Adrenal gland (tissue), 12 donors: ENCODE measurements around the gene TCTN3. TPM values are rescaled to one million over a fixed set of nuclear protein-coding genes. Genes with fewer than 3 reads are reported as not detected.

ENCODE experiments used
- DNase-seq, 7 donors: peaks; one replicate each; pipeline ENCODE4 v3.0.0-alpha.2; 2019 to 2020
- H3K27ac ChIP-seq, 5 donors: fragments of 200-600 bp; sonication (generic) in 4 of 5; 1 replicate in 3 of 5; 2 replicates in 2 of 5; pipeline versions ENCODE4 v1.5.1 to v1.8.0; 2016 to 2020; ENCODE audit warnings: mild to moderate bottlenecking in 1 of 5
- H3K27me3 ChIP-seq: fragments of 200-600 bp; 2 replicates; pipeline ENCODE4 v1.8.0; 2021
- H3K36me3 ChIP-seq, 2 donors: fragments of 200-600 bp; replicated peaks in 1 of 2; 1 replicate in 1 of 2; 2 replicates in 1 of 2; pipeline versions ENCODE4 v1.5.1 to v1.8.0; 2018 to 2022
- H3K4me1 ChIP-seq, 2 donors: fragments of 200-600 bp; replicated peaks in 1 of 2; 1 replicate in 1 of 2; 2 replicates in 1 of 2; pipeline versions ENCODE4 v1.5.1 to v1.8.0; 2018 to 2021
- H3K4me3 ChIP-seq, 4 donors: fragments of 200-600 bp; sonication (generic) in 3 of 4; one replicate each; pipeline ENCODE4 v1.5.1; 2016 to 2018
- H3K9me3 ChIP-seq, 3 donors: fragments of 200-600 bp; sonication (generic) in 1 of 3; replicated peaks in 1 of 3; 1 replicate in 2 of 3; 2 replicates in 1 of 3; pipeline versions ENCODE4 v1.5.1 to v1.8.0; 2016 to 2021
- POLR2A ChIP-seq, 2 donors: fragments of 450-650 bp; IDR thresholded peaks; one replicate each; pipeline ENCODE4 v1.6.1; 2017; ENCODE audit warnings: antibody characterized with exemption in 2 of 2, mild to moderate bottlenecking in 2 of 2, moderate library complexity in 1 of 2
- WGBS, 4 donors: extraction: QIAGEN DNeasy Blood & Tissue Kit in 2 of 4; methylation state at CpG; one replicate each; pipeline versions ENCODE4 v1.1.5 to v1.1.7; 2013 to 2017; 5-methylcytosine and 5-hydroxymethylcytosine counted together
- intact Hi-C, 2 donors: fragments of 100-400 bp; cut with DNase I; formaldehyde crosslinking; loops; one replicate each; pipeline versions ENCODE4 v1.14.1 to v1.15.0; 2022 to 2023
- polyA plus RNA-seq, 3 donors: library from polyadenylated mRNA; stranded (reverse); fragments of 200-250 nt in 2 of 3; fragments of 350-450 nt in 1 of 3; fragmentation: Illumina TruSeq in 1 of 3; extraction: RNeasy Lipid Tissue Mini Kit (QIAGEN cat#74804) in 1 of 3; gene quantifications; one replicate each; pipeline ENCODE4 v1.2.3, GENCODE V29; 2013 to 2014
- total RNA-seq, 9 donors: library from RNA; depleted of rRNA in 4 of 9; stranded (reverse); fragments of >200 nt in 4 of 9; fragments of 120-200 nt in 1 of 9; fragmentation: NEBNext Ultra II Directional in 1 of 9; extraction: Animal tissue kit (Norgen Biotek cat#: 25700) in 1 of 9; gene quantifications; one replicate each; pipeline versions ENCODE4 v1.1.0 to v1.2.4, GENCODE V29; 2013 to 2023
- TF ChIP-seq, protein P1 (sequence below), 6 experiments: fragments of 450-650 bp in 4 of 6; fragments of 200-600 bp in 2 of 6; sonication (generic) in 1 of 6; IDR thresholded peaks; 1 replicate in 5 of 6; 2 replicates in 1 of 6; pipeline versions ENCODE4 v1.5.1 to v1.8.0; 2016 to 2021; ENCODE audit warnings: antibody characterized with exemption in 6 of 6, mild to moderate bottlenecking in 2 of 6, moderate library complexity in 1 of 6
- donor health status: healthy with polysubstance abuse.
- donor health status: Bipolar disorder and iron deficiency.
- donor health status: DM: yes; HTN: yes; CAD: no.
- donor health status: DM: no; HTN: no; CAD: no.
- donor health status: DM: no; HTN: no; CAD: no.
- donor health status: DM: yes; HTN: yes; CAD: no.

The TCTN3 gene
- total and polyA plus RNA-seq, 12 donors, result 14.2 to 72.3 (median 43.6) TPM

DNA sequence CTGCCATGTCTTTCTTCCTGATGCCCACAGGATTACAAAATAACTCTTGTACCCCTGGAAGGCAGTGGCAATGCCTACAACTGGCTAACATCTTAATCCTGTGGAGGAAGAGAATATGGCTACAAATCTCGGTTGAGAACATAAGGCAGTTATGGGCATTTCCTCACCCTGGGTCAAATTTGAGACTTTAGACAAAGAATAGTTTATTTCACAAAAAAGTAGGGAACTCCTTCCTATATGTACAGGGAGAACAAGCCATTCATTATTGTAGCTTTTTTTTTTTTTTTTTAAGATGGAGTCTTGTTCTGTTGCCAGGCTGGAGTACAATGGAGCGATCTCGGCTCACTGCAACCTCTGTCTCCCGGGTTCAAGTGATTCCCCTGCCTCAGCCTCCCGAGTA lies 39.8 kb downstream of the TCTN3 start:
- Histone ChIP-seq H3K27ac (no peak overlapping the region), H3K9me3 (no peaks in the 10 kb centered on the region), H3K27me3 (no peaks in the 10 kb centered on the region), H3K36me3 (peaks cover 0 to 8% of the 10 kb centered on the region in 2 donors), H3K4me3 (no peak overlapping the region), H3K4me1 (peaks cover 4 to 8% of the 10 kb centered on the region in 2 donors)
- 86 to 96% (median 92%) methylated on average over 5 of the region's 5 CpGs for WGBS, 4 donors
- intact Hi-C loops, result no loop called here
- DNase-seq, result no peak
- TF ChIP-seq POLR2A (IDR thresholded peaks at IDR 0.05), result no peak
- TF ChIP-seq, protein P1, sequence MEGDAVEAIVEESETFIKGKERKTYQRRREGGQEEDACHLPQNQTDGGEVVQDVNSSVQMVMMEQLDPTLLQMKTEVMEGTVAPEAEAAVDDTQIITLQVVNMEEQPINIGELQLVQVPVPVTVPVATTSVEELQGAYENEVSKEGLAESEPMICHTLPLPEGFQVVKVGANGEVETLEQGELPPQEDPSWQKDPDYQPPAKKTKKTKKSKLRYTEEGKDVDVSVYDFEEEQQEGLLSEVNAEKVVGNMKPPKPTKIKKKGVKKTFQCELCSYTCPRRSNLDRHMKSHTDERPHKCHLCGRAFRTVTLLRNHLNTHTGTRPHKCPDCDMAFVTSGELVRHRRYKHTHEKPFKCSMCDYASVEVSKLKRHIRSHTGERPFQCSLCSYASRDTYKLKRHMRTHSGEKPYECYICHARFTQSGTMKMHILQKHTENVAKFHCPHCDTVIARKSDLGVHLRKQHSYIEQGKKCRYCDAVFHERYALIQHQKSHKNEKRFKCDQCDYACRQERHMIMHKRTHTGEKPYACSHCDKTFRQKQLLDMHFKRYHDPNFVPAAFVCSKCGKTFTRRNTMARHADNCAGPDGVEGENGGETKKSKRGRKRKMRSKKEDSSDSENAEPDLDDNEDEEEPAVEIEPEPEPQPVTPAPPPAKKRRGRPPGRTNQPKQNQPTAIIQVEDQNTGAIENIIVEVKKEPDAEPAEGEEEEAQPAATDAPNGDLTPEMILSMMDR (IDR thresholded peaks at IDR 0.05), result no peak

DNA sequence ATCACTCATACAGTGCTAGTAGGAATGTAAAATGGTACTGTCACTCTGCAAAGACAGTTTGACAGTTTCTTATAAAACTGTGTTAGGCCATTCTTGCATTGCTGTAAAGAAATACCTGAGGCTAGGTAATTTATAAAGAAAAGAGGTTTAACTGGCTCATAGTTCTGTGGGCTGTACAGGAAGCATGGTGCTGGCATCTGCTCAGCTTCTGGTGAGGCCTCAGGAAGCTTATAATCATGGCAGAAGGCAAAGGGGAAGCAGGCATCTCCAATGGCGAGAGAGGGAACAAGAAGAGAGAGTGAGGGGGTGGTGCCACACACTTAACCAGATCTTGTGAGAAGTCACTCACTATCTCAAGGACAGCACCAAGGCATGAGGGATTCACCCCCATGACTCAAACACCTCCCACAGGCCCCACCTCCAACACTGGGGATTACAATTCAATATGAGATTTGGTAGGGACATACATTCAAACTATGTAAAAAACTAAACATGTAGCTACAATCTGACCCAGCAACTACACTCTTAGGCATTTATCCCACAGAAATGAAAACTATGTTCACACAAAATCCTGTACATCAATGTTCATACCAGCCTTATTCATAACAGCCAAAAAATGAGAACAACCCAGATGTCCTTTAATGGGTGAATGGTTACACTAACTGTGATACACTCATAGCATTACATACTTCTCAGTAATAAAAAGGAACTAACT lies 42.2 kb downstream of the TCTN3 start:
- no peak for DNase-seq
- peaks cover 0 to 8% of the 10 kb centered on the region in 2 donors for H3K4me1 ChIP-seq
- no peaks in the 10 kb centered on the region for H3K27me3 ChIP-seq
- H3K27ac ChIP-seq, result no peak overlapping the region
- no peaks in the 10 kb centered on the region for H3K9me3 ChIP-seq
- H3K36me3 ChIP-seq, result peaks cover 0 to 8% of the 10 kb centered on the region in 2 donors
- WGBS, 4 donors, result 85 to 95% (median 93%) methylated on average over 1 of the region's 1 CpG
- intact Hi-C loops, result no loop called here
- H3K4me3 ChIP-seq, result no peak overlapping the region
- TF ChIP-seq, protein P1 (IDR thresholded peaks at IDR 0.05), result no peak
- no peak for TF ChIP-seq POLR2A (IDR thresholded peaks at IDR 0.05)

DNA sequence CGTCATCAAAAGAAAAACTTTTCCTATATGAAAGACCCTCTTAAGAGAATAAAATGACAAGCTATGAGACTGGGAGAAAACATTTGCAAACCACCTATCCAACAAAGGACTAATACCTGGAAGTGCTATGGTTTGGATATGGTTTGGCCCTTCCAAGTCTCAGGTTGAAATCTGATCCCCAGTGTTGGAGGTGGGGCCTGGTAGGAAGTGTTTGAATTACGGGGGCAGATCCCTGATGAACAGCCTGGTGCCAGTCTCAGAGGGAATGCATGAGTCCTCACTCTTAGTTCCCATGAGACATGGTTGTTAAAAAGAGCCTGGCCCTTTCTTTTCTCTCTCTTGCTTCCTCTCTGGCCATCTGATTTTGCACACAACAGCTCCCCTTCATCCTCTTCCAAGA lies 43.5 kb downstream of the TCTN3 start:
- Histone ChIP-seq H3K27me3 (no peaks in the 10 kb centered on the region), H3K4me1 (peaks cover 0 to under 1% of the 10 kb centered on the region in 2 donors), H3K36me3 (peaks cover 0 to 8% of the 10 kb centered on the region in 2 donors), H3K9me3 (no peaks in the 10 kb centered on the region), H3K4me3 (no peak overlapping the region), H3K27ac (no peak overlapping the region)
- no peak for DNase-seq
- WGBS, 4 donors, result 65 to 93% (median 89%) methylated on average over 2 of the region's 2 CpGs
- TF ChIP-seq, protein P1 (IDR thresholded peaks at IDR 0.05), result no peak
- TF ChIP-seq POLR2A (IDR thresholded peaks at IDR 0.05), result no peak
- intact Hi-C loops, result no loop called here

DNA sequence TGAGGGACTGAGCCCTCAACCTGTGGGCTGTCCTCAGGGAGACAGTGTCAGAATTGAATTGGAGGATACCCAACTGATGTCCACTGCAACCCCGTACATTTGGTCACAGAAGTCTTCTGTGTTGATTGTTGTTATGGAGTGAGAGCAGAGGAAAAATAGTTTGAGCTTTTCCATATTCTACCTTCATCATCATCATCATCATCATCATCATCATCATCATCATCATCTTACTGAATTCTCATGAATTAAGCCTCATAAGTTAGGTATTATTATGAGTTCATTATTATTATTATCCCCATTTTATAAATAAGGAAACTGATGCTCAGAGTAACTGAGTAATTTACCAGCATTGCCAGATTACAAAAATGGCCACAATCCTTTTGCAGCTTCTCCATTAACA lies 45.6 kb downstream of the TCTN3 start:
- intact Hi-C loops, result no loop called here
- no peaks in the 10 kb centered on the region for H3K9me3 ChIP-seq
- H3K27me3 ChIP-seq, result no peaks in the 10 kb centered on the region
- no peak overlapping the region for H3K4me3 ChIP-seq
- no peak for TF ChIP-seq POLR2A (IDR thresholded peaks at IDR 0.05)
- peaks cover 0 to 8% of the 10 kb centered on the region in 2 donors for H3K36me3 ChIP-seq
- H3K4me1 ChIP-seq, result no peaks in the 10 kb centered on the region
- 85 to 92% (median 88%) methylated on average over 1 of the region's 1 CpG for WGBS, 4 donors
- H3K27ac ChIP-seq, result no peak overlapping the region
- no peak for DNase-seq

GRCh38 chr10:95646160-95646559 lies 47.6 kb downstream of the TCTN3 start:
- H3K27me3 ChIP-seq, result no peaks in the 10 kb centered on the region
- no peak for DNase-seq
- TF ChIP-seq, protein P1 (IDR thresholded peaks at IDR 0.05), result no peak
- TF ChIP-seq POLR2A (IDR thresholded peaks at IDR 0.05), result no peak
- intact Hi-C loops, result no loop called here
- peaks cover 0 to 15% of the 10 kb centered on the region in 2 donors for H3K36me3 ChIP-seq
- no peaks in the 10 kb centered on the region for H3K9me3 ChIP-seq
- H3K4me1 ChIP-seq, result no peaks in the 10 kb centered on the region
- H3K27ac ChIP-seq, result no peak overlapping the region
- WGBS, 4 donors, result 94 to 100% (median 100%) methylated on average over 1 of the region's 1 CpG
- no peak overlapping the region for H3K4me3 ChIP-seq
